CD14-positive monocyte (primary cell): ENCODE measurements around the gene NR2E1. TPM values are rescaled to one million over a fixed set of nuclear protein-coding genes. Genes with fewer than 3 reads are reported as not detected.
A peak's percentile ranks its signal among the peaks of the same experiment; 100 is the strongest.

Source experiments
- DNase-seq, 3 donors: peaks; one replicate each; pipeline ENCODE4 v3.0.0-alpha.2; 2011 to 2022
- H2AFZ ChIP-seq: 2 replicates; pipeline ENCODE4 v1.6.0; 2012; ENCODE audit warnings: mild to moderate bottlenecking, low read depth, low read length, inconsistent platforms; ENCODE audit not compliant: insufficient read depth, poor library complexity, severe bottlenecking
- H3K27ac ChIP-seq, 2 donors: 1 replicate in 1 of 2; 2 replicates in 1 of 2; pipeline ENCODE4 v1.5.1; 2012 to 2013; ENCODE audit warnings: low read length in 2 of 2, control low read depth in 1 of 2, inconsistent platforms in 1 of 2, low read depth in 1 of 2, mild to moderate bottlenecking in 1 of 2
- H3K27me3 ChIP-seq, 2 donors: one replicate each; pipeline versions ENCODE4 v1.6.0 to v1.6.1; 2011 to 2013; ENCODE audit warnings: low read length in 2 of 2; ENCODE audit not compliant: control insufficient read depth in 2 of 2, insufficient read depth in 2 of 2
- H3K36me3 ChIP-seq, 2 donors: replicated peaks in 1 of 2; 1 replicate in 1 of 2; 2 replicates in 1 of 2; pipeline versions ENCODE4 v1.5.1 to v1.6.1; 2012 to 2013; ENCODE audit warnings: low read length in 2 of 2, control low read depth in 1 of 2, inconsistent platforms in 1 of 2, mild to moderate bottlenecking in 1 of 2; ENCODE audit not compliant: insufficient read depth in 2 of 2, control insufficient read depth in 1 of 2
- H3K4me1 ChIP-seq, 2 donors: 1 replicate in 1 of 2; 2 replicates in 1 of 2; pipeline versions ENCODE4 v1.5.1 to v1.6.1; 2012 to 2013; ENCODE audit warnings: low read length in 2 of 2, control low read depth in 1 of 2, inconsistent platforms in 1 of 2, mild to moderate bottlenecking in 1 of 2, moderate library complexity in 1 of 2; ENCODE audit not compliant: insufficient read depth in 2 of 2, control insufficient read depth in 1 of 2
- H3K4me2 ChIP-seq: replicated peaks from 2 replicates; pipeline ENCODE3; 2012; ENCODE audit warnings: low read length, moderate library complexity, mild to moderate bottlenecking; ENCODE audit not compliant: poor library complexity, severe bottlenecking; ENCODE audit errors: extremely low read depth
- H3K4me3 ChIP-seq, 3 experiments: fragments of 200-600 bp in 1 of 3; sonication (generic) in 1 of 3; replicated peaks in 1 of 3; 1 replicate in 2 of 3; 2 replicates in 1 of 3; pipeline ENCODE4 v1.5.1; 2011 to 2013; ENCODE audit warnings: low read length in 3 of 3, mild to moderate bottlenecking in 3 of 3, control low read depth in 2 of 3, low read depth in 2 of 3, inconsistent platforms in 1 of 3, moderate library complexity in 1 of 3
- H3K79me2 ChIP-seq: 2 replicates; pipeline ENCODE4 v1.6.0; 2012; ENCODE audit warnings: mild to moderate bottlenecking, control low read depth, inconsistent platforms, low read length, moderate library complexity; ENCODE audit not compliant: insufficient read depth
- H3K9ac ChIP-seq: 2 replicates; pipeline ENCODE4 v1.6.0; 2017; ENCODE audit warnings: low read length, mild to moderate bottlenecking; ENCODE audit not compliant: insufficient read depth, poor library complexity, severe bottlenecking
- H3K9me3 ChIP-seq, 2 donors: replicated peaks in 1 of 2; 1 replicate in 1 of 2; 2 replicates in 1 of 2; pipeline versions ENCODE4 v1.5.1 to v1.6.1; 2012 to 2013; ENCODE audit warnings: low read length in 2 of 2, control low read depth in 1 of 2; ENCODE audit not compliant: control insufficient read depth in 1 of 2, insufficient read depth in 1 of 2
- H4K20me1 ChIP-seq: 2 replicates; pipeline ENCODE4 v1.6.0; 2012; ENCODE audit warnings: mild to moderate bottlenecking, low read length, control low read depth, moderate library complexity; ENCODE audit not compliant: insufficient read depth
- H3K27ac Mint-ChIP-seq, 7 donors: one replicate each; pipeline ENCODE4 v1.8.0; 2020; ENCODE audit warnings: mild to moderate bottlenecking in 7 of 7, mixed read lengths in 7 of 7, moderate library complexity in 6 of 7, inconsistent platforms in 2 of 7
- H3K27me3 Mint-ChIP-seq, 3 donors: one replicate each; pipeline ENCODE4 v1.8.0; 2021 to 2022; ENCODE audit warnings: low read depth in 3 of 3, mild to moderate bottlenecking in 3 of 3, mixed read lengths in 3 of 3, moderate library complexity in 3 of 3, inconsistent platforms in 1 of 3
- H3K36me3 Mint-ChIP-seq, 2 donors: one replicate each; pipeline ENCODE4 v1.8.0; 2020; ENCODE audit warnings: mixed read lengths in 2 of 2, inconsistent platforms in 1 of 2, mild to moderate bottlenecking in 1 of 2
- H3K4me1 Mint-ChIP-seq: one replicate; pipeline ENCODE4 v1.8.0; 2020; ENCODE audit warnings: mild to moderate bottlenecking, mixed read lengths
- H3K4me3 Mint-ChIP-seq, 2 donors: one replicate each; pipeline ENCODE4 v1.8.0; 2020; ENCODE audit warnings: mild to moderate bottlenecking in 2 of 2, mixed read lengths in 2 of 2, moderate library complexity in 1 of 2
- H3K9me3 Mint-ChIP-seq, 7 donors: one replicate each; pipeline ENCODE4 v1.8.0; 2020 to 2022; ENCODE audit warnings: mixed read lengths in 7 of 7, mild to moderate bottlenecking in 6 of 7, moderate library complexity in 6 of 7, inconsistent platforms in 2 of 7
- WGBS: methylation state at CpG from one replicate; pipeline ENCODE4 v1.1.5; 2013; ENCODE audit warnings: missing lambda C conversion rate; ENCODE audit not compliant: insufficient coverage; 5-methylcytosine and 5-hydroxymethylcytosine counted together
- intact Hi-C, 2 donors: fragments of 100-400 bp; cut with micrococcal nuclease; formaldehyde crosslinking; loops; one replicate each; pipeline versions ENCODE4 v1.15.0 to v1.15.1; 2023
- polyA plus RNA-seq, 3 donors: library from polyadenylated mRNA; depleted of rRNA in 1 of 3; unstranded in 2 of 3; stranded (reverse) in 1 of 3; fragments of 300-500 nt in 2 of 3; fragments of >200 nt in 1 of 3; fragmentation: Illumina TruSeq in 2 of 3; gene quantifications; 1 replicate in 2 of 3; 2 replicates in 1 of 3; pipeline ENCODE4 v1.2.3, GENCODE V29; 2012 to 2021
- TF ChIP-seq, protein P1 (sequence below): fragments of 200-600 bp; IDR thresholded peaks from one replicate; pipeline ENCODE4 v1.8.0; 2022; ENCODE audit warnings: antibody characterized with exemption, mild to moderate bottlenecking

Gene NR2E1
- polyA plus RNA-seq, 3 donors, result not detected

DNA sequence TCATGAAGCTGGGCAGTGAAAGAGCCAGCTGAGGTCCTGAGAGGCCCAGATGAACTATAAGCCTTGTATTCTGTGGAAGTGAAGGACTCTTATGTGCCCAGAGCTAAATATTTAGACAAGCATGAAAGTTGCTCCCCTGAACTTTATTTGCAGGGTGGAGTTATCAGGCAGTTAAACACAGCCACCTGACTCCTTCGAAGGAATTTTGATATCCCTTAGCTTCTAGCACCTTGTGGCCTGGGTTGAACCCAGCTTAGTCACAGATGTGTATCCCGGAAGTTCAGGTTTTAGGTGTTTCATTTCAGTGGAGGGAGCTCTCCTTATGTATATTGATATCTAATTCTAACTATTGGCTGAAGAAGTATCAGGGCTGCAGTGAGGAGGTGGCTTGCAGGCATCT is 20.4 kb downstream of the NR2E1 start:
- H3K9me3 Mint-ChIP-seq, result peaks cover 0 to 2% (median 0%) of the 10 kb centered on the region in 7 donors
- Histone ChIP-seq H3K27me3 (peaks cover 36 to 83% of the 10 kb centered on the region in 2 donors), H3K4me3 (no peak overlapping the region), H3K9ac (no peak overlapping the region), H4K20me1 (no peaks in the 10 kb centered on the region), H3K9me3 (no peaks in the 10 kb centered on the region), H3K27ac (no peak overlapping the region), H2AFZ (no peak overlapping the region), H3K36me3 (no peaks in the 10 kb centered on the region), H3K79me2 (no peaks in the 10 kb centered on the region), H3K4me1 (no peaks in the 10 kb centered on the region), H3K4me2 (no peak overlapping the region)
- H3K4me1 Mint-ChIP-seq, result no peaks in the 10 kb centered on the region
- no peak overlapping the region for H3K4me3 Mint-ChIP-seq
- 100% methylated on average over 1 of the region's 2 CpGs for WGBS
- TF ChIP-seq, protein P1, sequence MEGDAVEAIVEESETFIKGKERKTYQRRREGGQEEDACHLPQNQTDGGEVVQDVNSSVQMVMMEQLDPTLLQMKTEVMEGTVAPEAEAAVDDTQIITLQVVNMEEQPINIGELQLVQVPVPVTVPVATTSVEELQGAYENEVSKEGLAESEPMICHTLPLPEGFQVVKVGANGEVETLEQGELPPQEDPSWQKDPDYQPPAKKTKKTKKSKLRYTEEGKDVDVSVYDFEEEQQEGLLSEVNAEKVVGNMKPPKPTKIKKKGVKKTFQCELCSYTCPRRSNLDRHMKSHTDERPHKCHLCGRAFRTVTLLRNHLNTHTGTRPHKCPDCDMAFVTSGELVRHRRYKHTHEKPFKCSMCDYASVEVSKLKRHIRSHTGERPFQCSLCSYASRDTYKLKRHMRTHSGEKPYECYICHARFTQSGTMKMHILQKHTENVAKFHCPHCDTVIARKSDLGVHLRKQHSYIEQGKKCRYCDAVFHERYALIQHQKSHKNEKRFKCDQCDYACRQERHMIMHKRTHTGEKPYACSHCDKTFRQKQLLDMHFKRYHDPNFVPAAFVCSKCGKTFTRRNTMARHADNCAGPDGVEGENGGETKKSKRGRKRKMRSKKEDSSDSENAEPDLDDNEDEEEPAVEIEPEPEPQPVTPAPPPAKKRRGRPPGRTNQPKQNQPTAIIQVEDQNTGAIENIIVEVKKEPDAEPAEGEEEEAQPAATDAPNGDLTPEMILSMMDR, result no peak
- peaks cover 38 to 71% (median 60%) of the 10 kb centered on the region in 3 donors for H3K27me3 Mint-ChIP-seq
- no peaks in the 10 kb centered on the region for H3K36me3 Mint-ChIP-seq
- DNase-seq, result no peak
- intact Hi-C loops, result no loop called here
- H3K27ac Mint-ChIP-seq, result no peak overlapping the region

DNA sequence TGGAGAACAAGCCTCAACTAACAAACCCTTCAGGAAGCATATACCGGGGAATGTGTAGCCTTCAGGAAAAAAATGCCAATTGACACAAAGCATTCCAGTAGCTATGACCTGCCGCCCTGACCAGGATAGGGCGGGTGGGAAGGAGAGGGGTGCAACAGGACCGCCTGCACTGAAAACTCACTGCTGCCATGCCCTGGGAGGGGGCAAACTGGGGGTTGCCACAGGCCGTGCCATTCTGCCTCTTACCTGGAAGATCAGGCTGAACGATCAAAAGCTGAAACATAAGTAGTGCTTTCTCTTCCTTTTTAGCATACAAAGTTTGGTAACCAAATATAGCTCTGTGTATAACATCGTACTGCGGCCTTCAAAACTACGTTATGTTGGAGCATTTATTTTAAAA is 21.7 kb downstream of the NR2E1 start:
- Mint-ChIP-seq H3K36me3 (no peaks in the 10 kb centered on the region), H3K9me3 (peaks cover 0 to 2% (median 0%) of the 10 kb centered on the region in 7 donors), H3K4me1 (no peaks in the 10 kb centered on the region), H3K27me3 (peaks cover 31 to 64% (median 51%) of the 10 kb centered on the region in 3 donors), H3K27ac (no peak overlapping the region), H3K4me3 (peak overlapping the region in 1 of 2 donors; percentile 52)
- no peaks in the 10 kb centered on the region for H4K20me1 ChIP-seq
- no peaks in the 10 kb centered on the region for H3K36me3 ChIP-seq
- TF ChIP-seq, protein P1, result no peak
- 88% methylated on average over 5 of the region's 9 CpGs for WGBS
- H3K4me1 ChIP-seq, result no peaks in the 10 kb centered on the region
- no peaks in the 10 kb centered on the region for H3K79me2 ChIP-seq
- H3K9ac ChIP-seq, result no peak overlapping the region
- no peak overlapping the region for H3K27ac ChIP-seq
- peaks cover 35 to 84% of the 10 kb centered on the region in 2 donors for H3K27me3 ChIP-seq
- no peak for DNase-seq
- H3K4me2 ChIP-seq, result no peak overlapping the region
- no peak overlapping the region for H2AFZ ChIP-seq
- intact Hi-C loops, result no loop called here
- H3K4me3 ChIP-seq, result no peak overlapping the region
- H3K9me3 ChIP-seq, result no peaks in the 10 kb centered on the region
